Measurements from ENCODE around the gene MLEC.

MLEC gene

GRCh38 chr12:120692524-120693033 lies 5.6 kb downstream of the MLEC start:
- DNase-seq (ENCODE audit: low spot score): no peak

- no peak for DNase-seq (ENCODE audit: low spot score)
Observed at GRCh38 chr12:120693848-120694247, 6.9 kb downstream of the MLEC start.

- DNase-seq (ENCODE audit: low spot score): no peak
Observed at GRCh38 chr12:120696626-120697025, 9.7 kb downstream of the MLEC start.

- DNase-seq (ENCODE audit: low spot score): no peak
Observed at GRCh38 chr12:120697344-120697743, 10.4 kb downstream of the MLEC start.

- DNase-seq (ENCODE audit: low spot score): no peak
Observed at GRCh38 chr12:120698665-120699064, 11.7 kb downstream of the MLEC start.

- no peak for DNase-seq (ENCODE audit: low spot score)
Observed at GRCh38 chr12:120699553-120699952, 12.6 kb downstream of the MLEC start.

GRCh38 chr12:120700886-120701285 lies 13.9 kb downstream of the MLEC start:
- no peak for DNase-seq (ENCODE audit: low spot score)

- no peak for DNase-seq (ENCODE audit: low spot score)
Observed at GRCh38 chr12:120702637-120703036, 15.7 kb downstream of the MLEC start.

- DNase-seq (ENCODE audit: low spot score): no peak
Observed at GRCh38 chr12:120703311-120703942, 16.5 kb downstream of the MLEC start.

- no peak for DNase-seq (ENCODE audit: low spot score)
Observed at GRCh38 chr12:120705618-120706017, 18.7 kb downstream of the MLEC start.

GRCh38 chr12:120706029-120706428 lies 19.1 kb downstream of the MLEC start:
- no peak for DNase-seq (ENCODE audit: low spot score)

- DNase-seq (ENCODE audit: low spot score): no peak
Observed at GRCh38 chr12:120708651-120709050, 21.7 kb downstream of the MLEC start.

GRCh38 chr12:120710031-120710804 lies 23.3 kb downstream of the MLEC start, which contains the start of gene UNC119B:
Gene UNC119B, plus strand, starts transcription at chr12:120710458. Its CDS starts 17 bp downstream, at chr12:120710475.
- peak; percentile 83 for DNase-seq (ENCODE audit: low spot score)

- peak; percentile 52 for DNase-seq (ENCODE audit: low spot score)
Observed at GRCh38 chr12:120710805-120711296, 23.9 kb downstream of the MLEC start.

GRCh38 chr12:120711411-120711810 lies 24.5 kb downstream of the MLEC start:
- DNase-seq (ENCODE audit: low spot score): no peak

- DNase-seq (ENCODE audit: low spot score): no peak
Observed at GRCh38 chr12:120712610-120713009, 25.7 kb downstream of the MLEC start.

- DNase-seq (ENCODE audit: low spot score): peak; percentile 80
Observed at GRCh38 chr12:120713861-120714482, 27.0 kb downstream of the MLEC start.

- DNase-seq (ENCODE audit: low spot score): no peak
Observed at GRCh38 chr12:120718055-120718454, 31.1 kb downstream of the MLEC start.

GRCh38 chr12:120719072-120719471 lies 32.1 kb downstream of the MLEC start:
- no peak for DNase-seq (ENCODE audit: low spot score)

- DNase-seq (ENCODE audit: low spot score): no peak
Observed at GRCh38 chr12:120719496-120720233, 32.7 kb downstream of the MLEC start.

- peak; percentile 58 for DNase-seq (ENCODE audit: low spot score)
Observed at GRCh38 chr12:120720234-120720986, 33.5 kb downstream of the MLEC start.

All from hepatic stellate cell (primary cell).